Measurements from ENCODE around the gene MDFI.

MDFI gene

DNA sequence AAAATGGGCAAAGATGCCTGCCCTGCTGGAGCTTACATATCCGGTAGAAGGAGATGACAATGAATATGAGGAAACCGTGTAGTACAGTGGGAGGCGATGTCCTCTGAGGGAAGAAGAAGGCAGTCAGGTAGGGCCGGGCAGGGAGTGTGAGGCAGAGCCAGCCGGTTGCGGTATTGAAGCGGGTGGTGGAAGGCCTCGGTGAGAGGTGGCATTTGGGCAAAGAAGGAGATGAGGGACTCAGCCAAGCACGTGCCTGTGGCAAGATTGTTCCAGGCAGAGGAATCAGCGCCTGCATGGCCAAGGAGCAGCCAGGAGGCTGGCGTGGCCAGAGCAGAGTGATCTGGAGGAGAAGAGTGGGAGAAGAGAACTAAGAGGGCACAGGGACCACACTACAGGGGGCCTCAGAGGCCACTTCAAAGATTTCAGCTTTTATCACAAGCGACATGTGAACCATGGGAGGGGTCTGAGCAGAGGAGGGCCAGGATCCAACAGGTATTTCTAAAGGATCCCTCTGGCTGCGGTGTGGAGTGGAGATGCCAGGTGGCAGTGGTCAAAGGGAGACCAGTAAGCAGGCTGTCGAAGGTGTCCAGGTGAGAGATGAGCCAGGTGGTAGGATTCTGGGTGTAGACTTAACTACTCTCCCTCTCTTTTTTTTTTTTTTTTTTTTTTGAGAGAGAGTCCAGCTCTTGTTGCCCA, 13.8 kb downstream of the MDFI start:
- DNase-seq, result no peak

DNA sequence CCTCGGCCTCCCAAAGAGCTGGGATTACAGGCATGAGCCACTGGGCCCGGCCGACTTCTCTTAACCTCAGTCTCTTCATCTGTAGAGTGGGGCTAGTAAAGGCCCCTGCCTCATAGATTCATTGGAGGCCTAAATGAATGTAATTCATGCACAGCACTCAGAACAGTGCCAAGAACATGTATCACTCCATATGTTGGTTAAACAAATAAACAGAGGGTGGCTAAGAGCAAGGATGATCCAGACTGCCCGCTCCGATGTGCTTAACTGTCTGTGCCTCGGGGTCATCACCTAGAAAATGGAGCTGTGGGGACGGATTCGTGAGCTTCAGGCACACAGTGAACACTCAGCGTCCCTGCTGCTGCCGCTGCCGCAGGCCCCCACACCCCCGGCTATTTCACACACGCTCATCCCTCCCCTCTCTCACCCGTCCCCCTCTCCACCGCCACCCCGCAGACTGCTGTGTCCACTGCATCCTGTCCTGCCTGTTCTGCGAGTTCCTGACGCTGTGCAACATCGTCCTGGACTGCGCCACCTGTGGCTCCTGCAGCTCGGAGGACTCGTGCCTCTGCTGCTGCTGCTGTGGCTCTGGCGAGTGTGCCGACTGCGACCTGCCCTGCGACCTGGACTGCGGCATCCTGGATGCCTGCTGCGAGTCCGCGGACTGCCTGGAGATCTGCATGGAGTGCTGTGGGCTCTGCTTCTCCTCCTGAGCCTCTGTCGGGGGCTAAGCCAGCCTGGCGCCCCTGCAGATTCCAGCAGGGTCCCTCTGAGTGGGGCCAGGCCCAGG, 14.8 kb downstream of the MDFI start:
- no peak for DNase-seq

DNA sequence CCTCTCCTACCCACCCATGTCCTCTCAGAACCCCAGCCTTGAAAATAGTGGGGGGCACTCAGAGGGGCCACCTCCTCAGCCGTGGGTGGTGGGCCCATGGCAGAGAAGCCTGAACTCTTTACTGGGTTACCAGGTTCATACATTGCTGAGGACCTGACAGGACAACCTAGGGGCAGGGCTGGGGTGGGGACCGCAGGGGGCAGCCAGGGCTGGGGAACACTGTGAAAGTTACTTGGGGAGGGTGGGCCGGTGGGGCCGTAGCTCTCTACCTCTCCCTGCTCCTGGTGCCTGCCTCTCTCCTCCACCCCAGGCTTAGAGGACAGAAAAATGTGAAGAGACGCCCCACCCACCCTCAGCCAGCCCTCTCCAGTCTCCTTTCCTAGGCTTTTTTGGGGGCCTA, 15.4 kb downstream of the MDFI start:
- DNase-seq, result no peak

DNA sequence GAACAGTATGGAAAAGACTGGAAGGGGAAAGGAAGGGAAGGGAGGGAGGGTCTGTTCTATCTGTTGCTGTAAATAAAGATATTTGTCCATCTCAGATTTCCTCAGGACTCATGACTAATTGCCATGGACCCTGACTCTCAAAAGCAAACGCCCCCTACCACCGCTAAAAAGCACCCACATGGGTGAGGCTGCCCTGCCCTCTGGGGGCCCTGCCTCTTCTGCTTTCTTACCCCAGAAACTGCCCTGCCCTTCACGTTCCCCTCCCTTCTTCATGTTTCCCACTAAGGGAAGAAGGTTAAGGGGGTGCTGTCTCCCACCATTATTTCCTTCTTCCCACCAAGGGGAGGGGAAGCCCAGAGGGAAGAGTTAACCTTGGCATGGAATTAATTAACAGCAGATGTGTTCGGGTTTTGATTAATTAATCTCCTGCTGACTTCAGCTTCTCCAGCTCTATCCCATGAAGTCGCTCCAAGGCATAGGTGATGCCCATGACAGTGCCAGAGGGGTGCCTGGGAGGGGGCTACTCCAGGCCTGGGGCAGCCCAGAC, 16.0 kb downstream of the MDFI start:
- no peak for DNase-seq

DNA sequence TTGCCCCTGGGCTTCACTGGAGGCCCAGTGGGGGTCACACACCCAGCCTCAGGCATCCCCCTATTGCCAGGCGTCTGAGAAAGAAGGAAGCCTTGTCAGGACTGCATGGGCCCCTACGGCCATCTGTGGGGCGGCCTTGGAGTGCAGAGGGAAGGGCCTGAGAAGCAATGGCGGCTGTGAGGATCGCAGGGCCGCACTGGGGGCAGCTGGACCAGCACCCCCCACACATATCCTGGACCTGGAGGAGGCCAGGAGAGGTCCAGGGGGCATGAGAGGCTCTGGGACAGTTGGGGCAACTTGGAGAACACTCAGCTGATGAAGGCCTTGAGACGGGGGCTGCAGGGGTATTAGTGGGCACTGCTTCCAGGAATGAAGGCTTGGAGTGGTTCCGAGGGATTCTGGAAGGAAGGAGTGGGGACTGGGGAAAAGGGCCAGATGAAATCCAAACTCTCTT, 16.5 kb downstream of the MDFI start:
- no peak for DNase-seq

DNA sequence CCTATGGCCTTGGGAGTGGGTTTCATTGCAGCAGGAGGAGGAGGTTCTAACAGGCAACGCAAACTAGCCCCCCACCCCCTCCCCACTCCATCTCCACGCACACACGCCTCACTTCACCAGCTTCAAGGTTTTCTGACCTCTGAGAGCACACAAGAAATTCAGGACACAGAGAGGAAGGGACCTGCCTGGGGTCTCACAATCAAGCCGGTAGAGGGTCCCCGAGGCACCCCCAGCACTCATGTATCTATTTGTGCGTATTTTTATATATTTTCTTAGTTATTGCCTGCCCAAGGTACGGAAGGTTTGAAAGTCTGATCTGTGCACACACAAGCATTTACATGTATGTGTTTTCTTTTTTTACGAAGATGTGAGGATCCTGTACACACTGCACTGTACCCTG, 16.9 kb downstream of the MDFI start:
- DNase-seq, result no peak

DNA sequence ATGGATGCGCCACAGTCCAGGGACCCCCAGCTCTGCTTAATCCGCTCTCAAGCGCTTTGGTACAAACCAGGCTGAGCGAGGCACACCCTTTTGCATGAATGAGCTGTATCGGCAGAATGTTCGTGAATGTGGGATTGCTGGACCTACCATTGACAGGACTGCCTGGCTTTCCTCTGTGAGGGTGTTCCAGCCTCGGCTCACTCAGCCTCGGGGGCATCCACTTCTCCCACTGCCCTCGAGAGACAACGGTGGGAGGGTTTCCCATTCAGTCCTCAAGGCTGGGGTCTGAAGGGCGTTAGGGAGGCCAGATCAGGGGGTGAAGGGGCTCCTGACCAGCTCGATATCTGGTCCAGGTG, 17.4 kb downstream of the MDFI start:
- no peak for DNase-seq

DNA sequence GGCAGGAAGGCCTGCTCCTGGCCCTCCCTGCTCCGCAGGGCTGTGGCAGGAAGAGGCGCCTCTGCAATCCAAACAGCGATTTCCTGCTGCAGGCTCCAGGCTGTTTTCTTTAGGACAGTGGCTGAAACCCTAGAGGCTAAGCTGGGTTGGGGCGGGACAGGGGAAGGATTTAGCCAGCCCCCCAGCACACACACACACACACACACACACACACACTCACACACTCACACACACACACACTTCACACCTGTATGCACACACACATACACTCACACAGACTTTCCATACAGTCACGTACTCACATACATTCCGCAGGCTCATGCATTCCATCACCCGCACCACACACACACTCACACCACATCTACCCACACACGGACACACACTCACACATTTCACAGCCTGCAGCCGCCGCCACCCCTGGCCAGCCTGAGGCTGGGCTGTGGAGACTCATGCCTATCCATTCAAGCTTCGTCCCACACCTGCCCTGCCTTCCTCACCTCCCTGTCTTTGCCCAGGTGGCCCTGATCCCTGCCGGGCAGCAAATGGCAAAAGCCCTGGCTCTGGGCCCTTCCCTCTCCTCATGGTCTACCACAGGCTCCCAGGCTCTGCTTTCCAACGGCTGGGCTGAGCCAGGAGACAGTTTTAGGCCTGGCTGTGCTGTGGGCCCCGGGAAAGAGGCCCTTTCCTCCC, 17.9 kb downstream of the MDFI start:
- no peak for DNase-seq

DNA sequence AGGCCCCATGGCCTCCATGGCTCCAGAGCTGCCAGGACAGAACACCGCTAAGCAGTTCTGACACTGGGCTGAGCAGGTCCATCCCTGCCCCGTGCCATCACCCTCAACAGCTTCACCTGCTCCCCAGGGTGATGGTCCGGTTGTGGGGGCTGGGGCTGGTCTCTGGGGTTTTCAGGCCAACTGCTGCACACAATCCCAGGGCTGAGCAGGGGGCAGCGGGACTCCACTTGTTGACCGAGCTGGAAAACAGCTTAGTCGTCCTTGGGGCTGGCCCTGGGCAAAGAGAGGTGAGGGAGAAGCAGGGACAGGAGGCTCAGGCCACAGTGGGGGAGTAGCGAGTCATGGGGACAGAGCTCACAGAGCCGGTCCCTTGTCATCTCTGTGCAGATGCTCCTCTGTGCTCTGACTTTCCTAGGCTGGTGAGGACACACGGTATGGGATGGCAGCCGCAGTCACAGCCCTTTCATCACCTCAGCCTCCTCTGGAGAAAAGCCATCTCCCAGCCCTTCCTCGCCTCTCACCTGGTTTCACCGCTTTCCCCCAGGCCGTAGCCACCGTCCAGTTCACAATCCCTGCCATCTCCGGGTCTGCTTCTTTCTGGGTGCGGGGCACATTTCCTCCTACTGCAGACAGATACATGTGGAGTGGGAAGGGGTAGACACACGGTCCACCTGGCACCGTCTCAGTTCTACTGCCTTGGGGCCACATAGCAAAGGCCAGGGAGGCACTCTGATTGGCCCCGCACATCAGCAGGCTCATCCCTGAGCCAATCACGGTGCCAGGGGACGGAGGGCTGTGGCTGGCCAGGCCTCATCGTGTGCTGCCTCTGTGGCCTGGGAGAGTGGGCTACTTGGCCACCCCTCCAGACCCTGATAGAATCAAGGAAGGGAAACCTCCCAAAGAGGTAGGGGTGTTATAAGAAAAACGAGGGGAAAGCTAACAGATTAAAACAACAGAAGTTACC, 19.1 kb downstream of the MDFI start:
- DNase-seq, result no peak

DNA sequence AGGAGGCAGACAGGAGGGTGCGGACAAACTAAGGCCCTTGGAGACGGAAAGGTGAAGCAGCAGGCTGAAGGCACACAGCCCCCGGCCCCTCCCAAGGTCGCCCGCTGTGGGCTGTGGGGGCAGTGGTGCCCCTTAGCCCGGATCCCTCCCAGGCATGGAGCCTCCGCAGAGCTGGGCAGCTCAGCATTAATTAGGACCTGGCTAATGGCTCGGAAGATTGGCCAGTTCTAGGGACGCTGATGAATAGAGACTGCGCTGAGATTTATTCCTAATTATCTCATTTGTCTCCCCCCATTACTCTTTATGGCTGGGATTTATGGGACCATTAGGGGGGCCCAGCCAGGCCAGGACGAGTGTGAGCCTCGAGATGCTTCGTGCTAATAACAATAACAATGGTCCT, 20.4 kb downstream of the MDFI start:
- DNase-seq, result no peak

DNA sequence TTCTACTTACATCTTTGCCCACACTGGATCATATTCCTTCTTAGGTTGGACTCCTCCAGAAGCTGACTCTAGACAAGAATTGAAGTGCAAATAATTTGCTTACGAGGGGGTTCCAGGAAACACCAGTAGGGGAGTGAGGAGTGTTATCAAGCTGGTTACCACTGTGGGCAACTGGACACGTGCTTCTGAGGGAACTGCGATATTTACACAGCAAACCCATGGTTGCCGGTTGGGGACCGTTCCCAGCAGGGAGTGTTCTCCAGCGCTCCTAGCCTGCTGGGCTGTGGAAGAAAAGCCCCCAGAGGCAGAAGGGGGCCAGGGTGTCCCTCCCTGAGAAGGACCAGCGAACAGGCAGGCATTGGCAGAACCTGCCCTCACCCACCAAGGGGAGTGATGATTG, 21.7 kb downstream of the MDFI start:
- no peak for DNase-seq

DNA sequence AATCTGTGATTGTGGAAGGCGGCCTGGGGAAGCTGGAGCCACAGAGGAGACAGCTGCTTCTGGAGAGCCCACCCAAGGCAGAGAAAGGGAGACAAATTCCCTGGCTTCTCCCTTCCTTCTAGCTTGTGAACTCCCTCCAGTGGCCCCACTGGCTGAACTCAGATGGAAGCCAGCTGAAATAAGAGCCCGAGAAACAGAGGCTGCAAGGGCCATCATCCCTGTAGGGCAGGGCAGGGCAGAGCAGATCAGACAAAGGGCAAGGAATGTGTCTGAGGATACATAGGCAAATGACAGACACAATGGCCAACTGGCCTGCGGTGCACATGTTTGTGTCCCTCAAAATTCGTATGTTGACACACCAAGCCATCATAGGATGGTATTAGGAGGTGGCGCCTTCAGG, 25.3 kb downstream of the MDFI start:
- DNase-seq, result no peak

DNA sequence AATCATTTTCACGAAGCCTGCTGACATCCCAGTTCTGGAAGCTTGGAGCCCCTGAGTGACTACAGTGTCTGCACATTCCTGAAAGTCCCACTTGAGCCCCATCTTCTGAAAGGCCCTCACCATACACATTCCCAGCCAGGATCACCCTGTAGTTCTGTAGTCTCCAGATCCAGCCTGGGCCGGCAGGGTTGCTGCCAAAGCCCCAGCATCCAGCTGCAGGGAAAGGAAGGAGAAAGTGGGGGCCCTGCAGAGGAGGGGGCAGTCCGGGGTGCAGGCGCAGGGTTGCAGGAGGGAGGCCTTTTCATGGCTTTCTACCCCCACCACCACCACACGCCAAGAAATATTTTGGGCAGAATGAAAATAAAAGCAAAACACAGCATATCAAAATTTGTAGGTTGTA, 26.0 kb downstream of the MDFI start:
- no peak for DNase-seq

DNA sequence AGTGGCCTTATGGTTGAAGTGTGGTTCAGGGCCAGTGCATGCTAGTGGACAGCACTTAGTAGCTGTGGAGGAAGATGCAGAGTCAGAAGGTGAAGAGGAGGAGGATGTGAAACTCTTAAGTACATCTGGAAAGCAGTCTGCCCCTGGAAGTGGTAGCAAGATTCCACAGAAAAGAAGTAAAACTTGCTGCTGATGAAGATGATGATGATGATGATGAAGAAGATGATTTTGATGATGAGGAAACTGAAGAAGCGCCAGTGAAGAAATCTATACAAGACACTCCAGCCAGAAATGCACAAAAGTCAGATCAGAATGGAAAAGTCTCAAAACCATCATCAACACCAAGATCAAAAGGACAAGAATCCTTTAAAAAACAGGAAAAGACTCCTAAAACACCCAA, 28.9 kb downstream of the MDFI start:
- no peak for DNase-seq

DNA sequence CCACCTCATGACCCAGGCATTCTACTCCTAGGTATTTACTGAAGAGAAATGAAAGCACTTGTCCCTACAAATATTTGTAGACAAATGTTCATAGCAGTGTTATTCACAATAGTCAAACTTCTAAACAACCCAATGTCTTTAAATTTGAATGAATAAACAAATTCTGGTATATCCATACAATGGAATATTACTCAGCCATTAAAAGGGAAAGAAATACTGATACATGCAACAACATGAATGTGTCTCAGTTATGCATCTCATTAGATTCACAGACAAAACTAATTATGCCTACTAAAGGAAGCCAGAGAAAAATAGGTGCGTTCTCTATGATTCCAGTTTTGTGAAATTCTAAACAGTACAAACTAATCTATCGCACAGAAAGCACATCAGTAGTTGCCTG, 30.7 kb downstream of the MDFI start:
- DNase-seq, result no peak

DNA sequence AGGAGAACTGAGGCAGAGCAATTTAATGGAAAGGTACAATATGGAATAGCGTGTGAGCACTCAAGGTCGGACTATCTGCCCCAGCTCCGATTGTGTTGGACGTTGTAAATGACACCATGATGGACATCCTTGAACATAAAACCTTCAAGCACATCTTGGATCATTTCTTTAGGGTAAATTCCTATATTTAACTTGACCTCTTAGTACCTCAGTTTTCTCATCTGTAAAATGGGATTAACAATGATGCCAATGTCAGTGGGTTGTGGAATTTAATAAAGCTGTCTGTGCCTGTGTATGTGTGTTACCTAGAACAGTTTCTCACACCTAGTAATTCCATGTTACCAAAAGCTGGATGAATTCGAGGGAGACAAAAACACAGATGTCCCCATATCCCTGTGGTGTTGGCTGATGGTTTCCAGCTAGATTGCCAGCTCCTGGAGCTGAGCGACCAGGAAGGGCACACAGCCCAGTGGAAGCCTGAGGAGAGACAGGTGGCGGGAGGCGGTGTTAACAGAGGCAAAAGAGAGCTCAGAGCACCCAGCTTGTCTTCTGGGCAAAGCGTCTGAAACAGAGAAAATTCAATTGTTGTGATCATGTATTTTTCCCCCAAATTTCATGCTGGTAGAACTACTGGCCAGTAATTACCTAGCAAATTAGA, 32.6 kb downstream of the MDFI start:
- DNase-seq, result no peak

DNA sequence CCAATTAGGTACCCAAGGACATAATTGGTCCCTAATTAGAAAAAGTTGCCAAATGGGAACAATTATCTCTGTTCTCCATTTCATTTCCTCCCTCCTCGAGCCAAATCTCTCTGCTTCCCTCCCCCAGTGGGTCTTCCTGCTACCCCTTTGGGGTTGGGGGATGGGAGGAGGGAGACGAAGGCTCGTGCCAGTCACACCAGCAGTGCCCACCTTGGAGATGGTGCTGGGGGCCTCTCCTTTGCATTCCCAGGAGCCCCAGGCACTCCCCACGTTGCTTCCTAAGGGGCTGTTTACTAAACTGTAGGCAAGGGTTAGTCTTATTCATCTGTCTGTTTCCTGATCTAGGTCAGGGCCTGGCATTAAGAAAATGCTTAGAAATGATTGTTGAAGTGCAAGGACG, 33.1 kb downstream of the MDFI start:
- DNase-seq, result no peak

DNA sequence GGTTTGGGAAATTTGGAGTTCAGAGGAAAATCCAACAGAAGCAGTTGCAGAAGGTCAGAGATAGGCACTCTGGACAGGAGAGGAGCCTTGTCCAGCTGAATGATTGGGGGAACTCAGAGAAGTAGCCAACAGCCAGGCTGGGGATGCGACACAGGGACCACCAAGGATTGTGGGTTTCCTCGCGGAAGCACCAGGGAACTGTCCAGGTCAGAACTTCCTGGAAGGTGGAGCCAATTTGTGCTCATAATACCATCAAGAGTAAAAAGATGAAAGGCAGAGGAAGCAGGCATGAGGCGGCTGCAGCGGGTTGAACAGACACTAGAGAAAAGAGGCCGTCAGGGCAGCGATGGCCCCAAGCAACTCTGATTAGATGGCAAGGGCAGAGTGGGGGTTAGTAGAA, 33.7 kb downstream of the MDFI start:
- no peak for DNase-seq

DNA sequence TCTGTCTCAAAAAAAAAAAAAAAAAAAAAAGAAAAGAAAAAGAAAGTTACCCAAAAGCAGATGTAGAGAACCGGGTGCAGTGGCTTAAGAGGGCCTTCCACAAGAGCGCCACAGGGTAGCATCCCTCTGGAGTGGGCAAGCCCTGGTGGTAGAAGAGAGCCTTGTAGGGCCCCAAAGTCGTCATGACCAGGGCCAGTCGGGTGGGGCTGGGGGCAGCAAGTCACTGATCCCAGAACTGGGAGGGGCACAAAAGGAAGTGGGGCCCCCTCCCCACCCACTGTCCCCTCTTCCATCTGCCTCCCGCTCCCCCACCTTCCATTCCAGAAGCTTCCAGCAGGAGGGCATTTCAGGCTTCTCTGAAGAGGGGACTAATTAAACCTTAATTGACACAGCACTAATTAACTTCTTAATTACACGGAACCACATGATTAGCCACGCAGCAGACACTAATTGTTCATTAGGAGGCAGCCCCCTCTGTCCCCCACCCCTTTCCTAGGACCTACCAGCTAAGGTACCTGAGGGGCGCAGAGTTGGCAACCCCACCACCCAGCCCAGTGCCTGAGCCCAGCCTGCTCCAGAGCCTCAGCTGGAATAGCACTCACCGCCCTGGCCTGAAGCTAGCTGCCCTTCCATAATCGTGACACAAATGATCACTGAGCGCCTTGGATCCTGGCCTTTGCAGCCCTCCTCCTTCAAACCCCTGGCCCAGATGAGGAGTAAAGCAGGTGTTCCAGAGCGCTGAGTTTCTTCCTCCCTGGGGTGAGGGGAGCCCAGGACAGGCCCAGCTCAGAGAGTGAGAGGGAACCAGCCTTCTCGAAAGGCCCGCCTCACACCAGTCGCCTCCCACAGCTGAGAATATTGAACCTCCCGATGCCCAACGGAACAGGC, 34.8 kb downstream of the MDFI start:
- no peak for DNase-seq

DNA sequence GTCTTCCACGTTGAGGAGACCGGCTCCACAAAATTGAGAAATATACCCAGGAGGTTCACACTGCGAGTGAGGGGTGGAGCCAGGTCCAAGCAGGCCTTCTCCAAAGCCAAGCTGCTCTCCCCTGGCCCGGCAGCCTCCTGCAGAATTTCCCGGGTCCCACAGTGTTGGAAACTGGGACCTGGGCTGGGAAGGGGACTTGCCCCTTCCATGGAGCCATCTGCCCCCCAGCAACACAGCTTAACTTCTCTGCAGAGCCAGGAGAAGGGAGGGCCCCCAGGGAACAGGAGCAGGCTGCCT, 35.4 kb downstream of the MDFI start:
- no peak for DNase-seq

All from hippocampal formation (tissue), 2 donors.